HCT116 (cell line): ENCODE results near the gene FREY1.

Experiments
- POLR2A ChIP-seq: IDR thresholded peaks from 2 replicates; pipeline ENCODE4 v1.7.0; 2011; ENCODE audit warnings: borderline replicate concordance; ENCODE audit not compliant: insufficient read depth, insufficient read length; ENCODE audit errors: extremely low read depth
- POLR2AphosphoS5 ChIP-seq: IDR thresholded peaks from 2 replicates; pipeline ENCODE4 v1.6.1; 2011; ENCODE audit warnings: mild to moderate bottlenecking, low read depth, low read length, moderate library complexity
- TF ChIP-seq, protein P1 (sequence below): IDR thresholded peaks from 2 replicates; pipeline ENCODE4 v1.6.1; 2012
- TF ChIP-seq, protein P2 (sequence below), 3 experiments: fragments of 200-600 bp in 1 of 3; sonication (generic) in 1 of 3; IDR thresholded peaks in 2 of 3; conservative IDR thresholded peaks in 1 of 3; 2 replicates each; pipeline ENCODE4 v1.5.1; 2012 to 2017; ENCODE audit warnings: low read depth in 2 of 3, low read length in 2 of 3, antibody characterized with exemption in 1 of 3, borderline replicate concordance in 1 of 3, control low read depth in 1 of 3, mild to moderate bottlenecking in 1 of 3, mixed read lengths in 1 of 3, mixed run types in 1 of 3, moderate library complexity in 1 of 3; ENCODE audit not compliant: insufficient read depth in 1 of 3

DNA sequence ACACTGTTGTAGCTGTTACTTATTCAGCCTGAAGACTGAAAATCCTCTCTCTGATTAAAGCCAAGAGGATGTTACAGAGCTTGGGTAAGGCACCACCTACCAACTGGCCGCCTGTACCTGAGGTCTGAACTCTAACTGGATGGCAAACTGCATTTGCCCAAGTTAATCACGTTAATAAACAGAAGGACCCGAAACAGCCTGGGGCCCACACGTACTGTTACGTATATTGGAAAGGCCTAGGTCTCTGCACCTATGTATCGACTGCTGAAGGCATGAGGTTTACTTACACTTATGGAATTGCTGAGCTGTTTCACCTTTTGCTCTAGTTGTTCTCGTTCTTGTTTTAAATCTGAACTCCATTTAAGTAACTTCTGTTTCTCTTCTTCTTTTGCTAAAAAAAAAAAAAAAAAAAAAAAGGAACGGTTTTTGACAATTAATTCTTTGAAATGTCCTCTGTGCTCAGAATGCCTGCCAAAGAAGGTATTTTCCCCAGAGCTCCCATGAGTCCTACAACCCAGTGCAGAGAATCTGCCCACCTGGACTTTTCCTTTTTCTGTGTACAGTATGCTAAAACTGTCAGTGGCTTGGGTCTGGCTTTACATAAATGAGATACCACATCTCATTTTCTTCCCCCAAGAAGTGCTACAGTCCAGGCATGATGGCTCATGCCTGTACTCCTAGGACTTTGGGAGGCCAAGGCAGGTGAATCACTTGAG is 28.4 kb upstream of the FREY1 start:
- TF ChIP-seq, protein P1, sequence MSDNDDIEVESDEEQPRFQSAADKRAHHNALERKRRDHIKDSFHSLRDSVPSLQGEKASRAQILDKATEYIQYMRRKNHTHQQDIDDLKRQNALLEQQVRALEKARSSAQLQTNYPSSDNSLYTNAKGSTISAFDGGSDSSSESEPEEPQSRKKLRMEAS = no peak
- no peak for TF ChIP-seq POLR2A
- TF ChIP-seq, protein P2, sequence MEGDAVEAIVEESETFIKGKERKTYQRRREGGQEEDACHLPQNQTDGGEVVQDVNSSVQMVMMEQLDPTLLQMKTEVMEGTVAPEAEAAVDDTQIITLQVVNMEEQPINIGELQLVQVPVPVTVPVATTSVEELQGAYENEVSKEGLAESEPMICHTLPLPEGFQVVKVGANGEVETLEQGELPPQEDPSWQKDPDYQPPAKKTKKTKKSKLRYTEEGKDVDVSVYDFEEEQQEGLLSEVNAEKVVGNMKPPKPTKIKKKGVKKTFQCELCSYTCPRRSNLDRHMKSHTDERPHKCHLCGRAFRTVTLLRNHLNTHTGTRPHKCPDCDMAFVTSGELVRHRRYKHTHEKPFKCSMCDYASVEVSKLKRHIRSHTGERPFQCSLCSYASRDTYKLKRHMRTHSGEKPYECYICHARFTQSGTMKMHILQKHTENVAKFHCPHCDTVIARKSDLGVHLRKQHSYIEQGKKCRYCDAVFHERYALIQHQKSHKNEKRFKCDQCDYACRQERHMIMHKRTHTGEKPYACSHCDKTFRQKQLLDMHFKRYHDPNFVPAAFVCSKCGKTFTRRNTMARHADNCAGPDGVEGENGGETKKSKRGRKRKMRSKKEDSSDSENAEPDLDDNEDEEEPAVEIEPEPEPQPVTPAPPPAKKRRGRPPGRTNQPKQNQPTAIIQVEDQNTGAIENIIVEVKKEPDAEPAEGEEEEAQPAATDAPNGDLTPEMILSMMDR (IDR thresholded peaks at IDR 0.05 in 2 of 3, conservative IDR thresholded peaks at IDR 0.05 in 1 of 3; ENCODE audit: borderline replicate concordance in 1 of 3, insufficient read depth in 1 of 3, low read depth in 2 of 3, low read length in 2 of 3) = no peak
- no peak for TF ChIP-seq POLR2AphosphoS5
